ENCODE results near the gene TUBB. TPM values are rescaled to one million over a fixed set of nuclear protein-coding genes. Genes with fewer than 3 reads are reported as not detected.
A peak's percentile ranks its signal among the peaks of the same experiment; 100 is the strongest.

Gene TUBB
- total and polyA plus RNA-seq, 9 of the 15 experiments (the other 6 are each of a cell fraction or from before 2014, with no cell fraction given): 971 to 2,870 (median 1,478) TPM

DNA sequence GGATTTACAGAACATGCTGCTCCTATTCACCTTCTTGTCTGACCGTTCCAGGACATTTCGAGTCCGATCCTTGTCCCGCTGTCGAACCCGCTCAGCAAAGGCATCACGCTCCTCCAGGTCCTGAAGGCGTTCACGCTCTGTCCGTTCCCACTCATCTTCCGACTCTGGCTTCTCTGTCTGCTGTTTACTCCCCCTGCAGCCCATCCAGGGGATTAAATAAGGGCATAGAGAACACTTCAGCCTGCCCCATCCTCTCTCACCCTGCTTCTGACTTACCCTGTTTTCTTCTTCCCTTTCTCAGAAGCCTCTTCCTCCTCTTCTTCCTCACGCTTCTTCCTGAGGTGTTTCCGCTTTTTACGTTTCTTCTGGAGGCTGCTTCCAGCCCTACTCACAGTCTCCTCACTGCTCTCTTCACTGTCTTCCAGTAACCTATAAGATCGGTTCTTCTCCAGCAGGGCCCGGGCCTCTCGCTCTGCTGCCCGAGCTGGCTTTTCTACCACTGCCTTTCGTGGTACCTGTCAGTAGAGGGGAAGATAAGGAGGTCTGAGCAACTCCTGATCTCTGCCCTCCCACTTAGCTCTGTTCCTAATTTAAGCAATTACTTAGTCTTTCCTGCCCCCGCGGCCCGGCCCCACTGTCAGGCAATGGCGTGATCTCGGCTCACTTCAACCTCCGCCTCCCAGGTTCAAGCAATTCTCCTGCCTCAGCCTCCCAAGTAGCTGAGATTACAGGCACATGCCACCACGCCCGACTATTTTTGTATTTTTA lies 49.2 kb upstream of the TUBB start:
- in situ Hi-C loops (cut with MboI) (loop anchor here (5.0 to 10.0 kb wide), 3 partner anchors 54 to 414 kb away; partner anchors contain the start of gene TUBB), intact Hi-C loops (cut with micrococcal nuclease) (loop anchor here (5.0 kb wide), 1 partner anchor 114 kb away; the partner anchor contains the start of genes GNL1 and PRR3)
- H3K4me1 ChIP-seq (replicated peaks in 1 of 2; ENCODE audit: control insufficient read depth in 2 of 2, insufficient read depth in 2 of 2, low read length in 2 of 2): peaks cover 7 to 27% of the 10 kb centered on the region in 2 experiments
- 81% methylated on average over 27 of the region's 27 CpGs for whole genome bisulfite sequencing (ENCODE audit: insufficient coverage, low coverage, missing lambda C conversion rate)
- no peaks in the 10 kb centered on the region for H3K27me3 ChIP-seq (ENCODE audit: control insufficient read depth in 2 of 2, insufficient read depth in 2 of 2, low read length in 2 of 2)
- no peak overlapping the region for H3K27ac ChIP-seq (ENCODE audit: extremely low read depth, low read depth, low read length)
- H3K9me1 ChIP-seq (ENCODE audit: control insufficient read depth, insufficient read depth, low read length): peaks cover 6% of the 10 kb centered on the region
- no TSS peak for BruUV-seq (replicated peaks)
- peaks cover 20% of the 10 kb centered on the region for H3K79me2 ChIP-seq (ENCODE audit: control insufficient read depth, insufficient read depth, low read length)
- no peak overlapping the region for H3K4me3 ChIP-seq
- H3K9me3 ChIP-seq (replicated peaks; ENCODE audit: control insufficient read depth, insufficient read depth, low read depth, low read length): no peaks in the 10 kb centered on the region
- FAIRE-seq: peak; percentile 37
- DNase-seq (ENCODE audit: extremely low read depth in 1 of 4, low spot score in 3 of 4): peak in 2 of 4 experiments; percentile 49 to 60
- POLR2A ChIA-PET: interaction anchor here (1.8 to 2.5 kb wide), 3 partner anchors 14 to 58 kb away, joined by 8 to 21 read pairs (median 9); no protein-coding TSS in a partner anchor
- H3K4me2 ChIP-seq (ENCODE audit: insufficient read depth, low read length): no peak overlapping the region
- H3K36me3 ChIP-seq (ENCODE audit: control insufficient read depth, insufficient read depth, low read length): peaks cover 40% of the 10 kb centered on the region
- CTCF ChIA-PET (ENCODE audit: low intra/inter-chr PET ratio): interaction anchor here (0.6 kb wide), 1 partner anchor 154 kb away, joined by 3 read pairs; no protein-coding TSS in a partner anchor
- H4K20me1 ChIP-seq (replicated peaks; ENCODE audit: control insufficient read depth, insufficient read depth, low read length): no peaks in the 10 kb centered on the region
- H3K9ac ChIP-seq (ENCODE audit: insufficient read depth in 1 of 2, low read depth in 2 of 2, low read length in 2 of 2): peak overlapping the region in 1 of 2 experiments; percentile 11; a peak in 1 of 4 replicates
- H2AFZ ChIP-seq (ENCODE audit: low read depth, low read length): no peak overlapping the region
- ATAC-seq: peak; percentile 29; the same call in 2 of the 3 replicates
- TF ChIP-seq, protein P1, sequence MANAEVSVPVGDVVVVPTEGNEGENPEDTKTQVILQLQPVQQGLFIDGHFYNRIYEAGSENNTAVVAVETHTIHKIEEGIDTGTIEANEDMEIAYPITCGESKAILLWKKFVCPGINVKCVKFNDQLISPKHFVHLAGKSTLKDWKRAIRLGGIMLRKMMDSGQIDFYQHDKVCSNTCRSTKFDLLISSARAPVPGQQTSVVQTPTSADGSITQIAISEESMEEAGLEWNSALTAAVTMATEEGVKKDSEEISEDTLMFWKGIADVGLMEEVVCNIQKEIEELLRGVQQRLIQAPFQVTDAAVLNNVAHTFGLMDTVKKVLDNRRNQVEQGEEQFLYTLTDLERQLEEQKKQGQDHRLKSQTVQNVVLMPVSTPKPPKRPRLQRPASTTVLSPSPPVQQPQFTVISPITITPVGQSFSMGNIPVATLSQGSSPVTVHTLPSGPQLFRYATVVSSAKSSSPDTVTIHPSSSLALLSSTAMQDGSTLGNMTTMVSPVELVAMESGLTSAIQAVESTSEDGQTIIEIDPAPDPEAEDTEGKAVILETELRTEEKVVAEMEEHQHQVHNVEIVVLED (CRISPR knock-in tag; IDR thresholded peaks at IDR 0.05): no peak
- peak in 1 of 2 experiments; percentile 16; a peak in 2 of 4 replicates for TF ChIP-seq RAD21 (CRISPR knock-in tag; conservative IDR thresholded peaks at IDR 0.05 in 1 of 2, IDR thresholded peaks at IDR 0.05 in 1 of 2)
- no peak for TF ChIP-seq MTA1 (IDR thresholded peaks at IDR 0.05; ENCODE audit: borderline replicate concordance)
- TF ChIP-seq ARID2 (IDR thresholded peaks at IDR 0.05): no peak
- 0 out of 2 replicates have a peak, but pooled peaks have one; percentile 13 for TF ChIP-seq SMC3 (conservative IDR thresholded peaks at IDR 0.05; ENCODE audit: insufficient read depth, low read depth, low read length)
- no peak for TF ChIP-seq ELK3 (CRISPR knock-in tag; IDR thresholded peaks at IDR 0.05)
- no peak for TF ChIP-seq ZNF212 (CRISPR knock-in tag; IDR thresholded peaks at IDR 0.05)
- TF ChIP-seq TBL1XR1 (IDR thresholded peaks at IDR 0.05; ENCODE audit: low read length in 2 of 2): no peak
- no peak for TF ChIP-seq FOXA1 (IDR thresholded peaks at IDR 0.05; ENCODE audit: borderline replicate concordance)
- TF ChIP-seq ZBTB33 (CRISPR knock-in tag; IDR thresholded peaks at IDR 0.05): peak; percentile 98
- TF ChIP-seq ZNF76 (CRISPR knock-in tag; IDR thresholded peaks at IDR 0.05; ENCODE audit: borderline replicate concordance): no peak
- TF ChIP-seq GTF2B (IDR thresholded peaks at IDR 0.05; ENCODE audit: extremely low read depth, insufficient read length): no peak
- no peak for TF ChIP-seq SIRT6 (IDR thresholded peaks at IDR 0.05; ENCODE audit: low read depth, low read length)

All from K562 (cell line).